ENCODE results near the gene SLC35D1.
A peak's percentile ranks its signal among the peaks of the same experiment; 100 is the strongest.
"Not testable (repeated sequence)": the region's sequence is repeated elsewhere in the genome, so short reads cannot be mapped to it uniquely, and the experiment has no call there.

SLC35D1 gene

DNA sequence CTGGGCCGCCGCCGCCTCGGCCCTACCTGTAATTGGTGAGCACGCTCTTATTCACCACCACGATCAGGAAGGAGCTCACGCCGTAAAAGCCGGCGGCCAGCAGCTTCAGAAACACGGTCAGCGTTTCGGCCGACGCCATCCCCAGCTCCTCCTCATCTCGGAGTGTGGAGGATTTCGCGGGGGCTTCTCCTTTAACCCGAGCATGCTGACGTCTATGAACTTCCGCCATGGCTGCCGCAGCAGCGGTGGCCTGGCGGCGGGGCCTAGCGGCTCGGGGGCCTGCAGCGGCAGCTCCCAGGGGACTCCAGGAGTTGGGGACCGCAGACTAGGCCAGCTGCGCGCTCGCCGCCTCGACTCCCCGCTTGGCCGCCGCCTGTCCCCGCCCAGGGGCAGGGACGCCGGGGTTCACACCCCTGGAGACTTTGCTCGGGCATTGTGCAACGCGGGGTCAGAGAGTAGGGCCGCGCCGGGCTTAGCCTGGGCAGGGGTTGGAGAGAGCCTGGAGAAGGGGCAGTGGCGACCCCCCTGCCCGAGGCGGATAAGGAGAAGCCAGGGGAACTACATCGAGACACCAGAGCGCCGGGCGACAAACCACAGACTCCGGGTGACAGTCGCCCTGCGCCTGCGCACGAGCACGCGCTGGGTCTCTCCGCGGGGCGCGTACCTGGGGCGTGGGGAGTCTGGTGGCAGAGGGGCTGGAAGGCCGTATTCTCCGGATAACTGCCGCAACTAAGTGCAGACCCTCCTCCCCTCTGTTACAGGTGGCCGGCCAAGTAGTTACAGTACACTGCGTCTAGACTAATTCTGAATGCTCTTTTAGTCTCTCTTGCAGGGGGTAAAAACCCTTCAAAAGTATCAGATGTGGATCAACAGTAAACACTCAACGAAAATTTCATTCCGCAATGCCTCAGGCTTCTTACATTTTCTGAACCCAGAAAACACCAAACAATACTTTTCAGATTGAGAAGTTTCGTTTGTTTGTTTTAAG, at the start of gene SLC35D1:
Gene SLC35D1, minus strand, starts transcription at position 364 of the 988 bp plus-strand sequence. Its CDS starts 135 bp downstream, at position 229.
- no peak for FAIRE-seq

DNA sequence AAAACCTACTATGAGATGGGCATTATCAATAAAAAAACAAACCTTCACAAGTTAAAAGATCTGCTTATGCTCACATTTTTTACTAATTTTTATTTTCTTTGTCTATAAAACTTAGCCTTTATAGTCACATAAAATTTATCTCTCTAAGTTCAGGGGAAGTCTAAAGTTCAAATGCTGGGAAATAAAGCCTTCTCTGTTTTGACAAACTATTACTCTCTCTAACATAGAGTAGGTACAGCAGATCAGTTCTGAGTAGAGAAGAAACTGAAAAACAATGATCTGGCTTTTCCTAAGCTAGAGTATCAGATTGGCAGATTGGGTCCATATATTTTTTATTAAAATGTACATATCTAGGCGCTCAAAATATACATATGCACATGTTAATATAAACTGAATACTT, 49.6 kb upstream of the SLC35D1 start:
- FAIRE-seq, result no peak

DNA sequence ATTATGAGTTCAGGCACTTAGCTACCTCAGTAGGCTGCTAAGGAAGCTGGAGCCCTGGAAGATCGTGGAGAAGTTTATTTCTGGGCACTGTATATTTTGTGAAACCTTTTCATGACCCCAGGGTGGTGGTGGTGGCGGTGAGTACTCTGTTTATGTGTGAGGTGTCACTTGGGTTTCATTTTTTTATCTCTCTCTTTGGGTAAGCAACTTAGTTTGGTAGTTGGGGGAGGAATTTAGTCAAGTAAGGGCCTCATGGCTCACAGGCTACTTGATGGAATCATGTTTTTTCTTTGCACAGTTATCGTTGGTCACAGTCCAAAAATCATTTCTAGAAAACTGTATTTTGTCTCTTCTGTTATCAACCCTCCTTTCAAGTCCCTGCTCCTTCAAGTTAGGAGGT, 46.9 kb upstream of the SLC35D1 start:
- no peak for FAIRE-seq

DNA sequence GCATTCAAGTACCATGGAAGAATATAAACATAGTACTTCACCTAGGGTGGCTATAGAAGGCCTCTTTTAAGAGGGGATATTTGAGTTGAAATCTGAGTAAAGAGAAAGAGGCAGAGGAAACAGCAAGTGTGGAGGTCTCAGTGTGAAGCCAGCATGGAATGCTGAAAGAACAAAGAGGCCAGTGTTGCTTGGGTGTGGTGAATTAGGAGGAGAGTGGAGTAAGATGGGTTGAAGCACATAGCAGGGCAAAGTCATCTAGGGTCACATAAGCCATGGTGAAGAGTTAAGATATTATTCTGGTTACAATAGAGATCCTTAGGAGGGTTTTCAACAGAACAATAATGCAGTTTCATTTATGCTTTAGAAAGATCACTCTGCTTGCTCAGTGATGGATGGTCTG, 43.4 kb upstream of the SLC35D1 start:
- FAIRE-seq, result no peak

DNA sequence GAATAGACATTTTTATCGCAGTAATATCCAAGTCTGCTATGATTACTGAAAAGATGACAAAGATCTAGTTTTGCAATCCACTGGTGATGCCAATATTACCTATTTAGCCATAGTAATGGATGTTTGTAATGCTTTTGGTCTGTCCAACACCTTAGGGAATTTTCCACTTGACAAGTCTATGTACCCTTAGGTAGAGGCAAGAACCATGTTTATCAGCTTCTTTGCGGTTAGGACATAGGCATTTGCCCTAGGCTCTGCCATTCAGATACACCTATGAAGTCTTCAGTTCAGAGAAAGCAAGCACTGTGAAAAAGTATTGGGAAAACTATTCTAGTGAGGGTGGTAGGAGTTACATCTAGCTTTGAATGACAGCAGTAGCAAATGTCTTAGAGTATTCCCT, 40.2 kb upstream of the SLC35D1 start:
- no peak for FAIRE-seq

DNA sequence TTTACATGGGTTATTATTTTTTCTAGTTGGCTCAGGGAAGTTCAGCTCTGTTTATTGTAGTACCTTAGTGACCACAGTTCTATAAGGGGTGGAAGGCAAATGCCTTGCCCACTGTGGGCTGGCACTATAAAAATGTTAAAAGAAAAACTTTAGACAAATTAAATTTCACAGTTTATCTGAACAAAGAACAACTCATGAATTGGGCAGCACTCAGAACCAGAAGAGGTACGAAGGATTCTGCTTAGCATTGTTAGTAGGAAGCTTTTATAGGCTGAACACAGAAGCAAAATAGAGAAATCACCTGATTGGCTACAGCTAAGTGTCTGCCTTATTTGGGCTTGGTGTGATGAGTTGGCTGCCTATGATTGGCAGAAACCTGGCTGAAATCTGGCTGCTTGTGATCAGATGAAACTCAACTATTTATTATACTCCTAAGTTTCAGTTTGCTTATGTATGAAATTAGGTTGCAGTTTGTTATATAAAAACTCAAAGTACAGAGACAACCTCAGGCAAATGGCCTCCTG, 35.8 kb upstream of the SLC35D1 start:
- no peak for FAIRE-seq

DNA sequence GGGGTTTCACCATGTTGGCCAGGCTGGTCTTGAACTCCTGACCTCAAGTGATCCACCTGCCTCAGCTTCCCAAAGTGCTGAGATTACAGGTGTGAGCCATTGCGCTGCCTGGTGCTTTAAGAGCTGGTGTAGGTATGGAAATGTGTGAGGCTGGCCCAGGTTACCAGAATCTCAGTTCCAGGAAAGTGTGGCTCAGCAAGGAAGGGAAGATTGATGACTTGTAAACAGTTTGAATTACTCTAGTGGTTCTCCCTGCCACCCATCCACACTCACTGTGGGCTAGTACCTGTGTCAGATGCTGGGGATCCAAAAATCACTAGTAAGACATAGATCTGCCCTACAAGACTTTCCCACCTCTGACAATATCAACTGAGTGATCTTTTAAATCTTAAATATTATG, 34.5 kb upstream of the SLC35D1 start:
- FAIRE-seq, result no peak

DNA sequence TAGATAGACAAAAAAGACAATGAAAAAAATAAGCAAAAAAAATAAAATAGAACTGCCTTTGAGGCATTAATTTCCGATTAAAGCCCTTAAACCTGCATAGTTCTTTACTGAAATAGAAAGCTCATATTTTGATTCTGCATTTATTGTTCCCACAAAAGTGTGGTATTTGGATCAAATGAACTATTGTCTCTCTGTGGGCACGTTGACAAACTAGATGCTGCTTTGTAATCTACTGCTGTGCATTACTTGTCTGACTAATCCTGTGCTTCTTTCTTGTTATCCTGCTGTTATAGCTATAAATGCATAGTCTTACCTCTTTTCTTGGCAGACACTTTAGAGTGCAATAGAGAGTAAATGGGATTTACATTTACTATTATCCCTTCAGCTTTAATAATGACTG, 31.4 kb upstream of the SLC35D1 start:
- FAIRE-seq, result no peak

DNA sequence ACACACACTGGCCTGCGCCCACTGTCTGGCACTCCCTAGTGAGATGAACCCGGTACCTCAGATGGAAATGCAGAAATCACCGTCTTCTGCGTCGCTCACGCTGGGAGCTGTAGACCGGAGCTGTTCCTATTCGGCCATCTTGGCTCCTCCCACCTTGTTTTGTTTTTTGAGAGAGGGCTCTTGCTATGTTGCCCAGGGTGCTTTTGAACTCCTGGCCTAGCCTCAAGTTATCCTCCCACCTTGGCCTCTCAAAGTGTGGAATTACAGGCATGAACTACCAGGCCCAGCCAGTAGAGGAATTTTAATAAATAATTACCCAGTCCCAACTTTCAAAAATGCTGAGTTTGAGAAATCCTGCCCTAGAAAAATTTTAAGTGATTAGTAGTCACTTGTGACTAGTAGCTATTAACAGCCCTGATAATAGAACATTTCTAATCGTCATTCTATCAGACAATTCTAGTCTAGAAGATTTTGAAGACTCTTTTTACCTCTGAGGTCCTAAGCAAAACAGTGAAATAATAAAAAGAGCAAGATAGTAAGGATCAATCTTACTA, 30.9 kb upstream of the SLC35D1 start:
- no peak for FAIRE-seq

DNA sequence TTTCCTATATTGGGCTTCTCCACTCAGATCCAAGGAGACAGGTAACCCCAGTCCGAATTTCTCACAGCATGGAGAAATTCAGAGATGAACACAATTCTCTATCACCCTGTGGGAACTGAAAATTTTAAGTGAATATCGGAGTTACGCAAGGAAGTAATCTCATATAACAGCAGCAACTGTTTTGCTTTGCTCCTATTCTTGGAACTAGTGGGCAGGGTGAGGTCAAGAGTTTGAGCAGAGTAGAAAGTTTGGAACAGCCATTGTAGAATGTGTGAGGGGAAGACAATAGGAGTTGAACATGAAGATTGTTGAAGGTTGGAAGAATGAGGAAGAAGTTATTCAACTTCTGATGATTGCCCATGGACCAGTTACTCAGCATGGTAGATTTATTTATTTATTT, 24.3 kb upstream of the SLC35D1 start:
- FAIRE-seq, result no peak

DNA sequence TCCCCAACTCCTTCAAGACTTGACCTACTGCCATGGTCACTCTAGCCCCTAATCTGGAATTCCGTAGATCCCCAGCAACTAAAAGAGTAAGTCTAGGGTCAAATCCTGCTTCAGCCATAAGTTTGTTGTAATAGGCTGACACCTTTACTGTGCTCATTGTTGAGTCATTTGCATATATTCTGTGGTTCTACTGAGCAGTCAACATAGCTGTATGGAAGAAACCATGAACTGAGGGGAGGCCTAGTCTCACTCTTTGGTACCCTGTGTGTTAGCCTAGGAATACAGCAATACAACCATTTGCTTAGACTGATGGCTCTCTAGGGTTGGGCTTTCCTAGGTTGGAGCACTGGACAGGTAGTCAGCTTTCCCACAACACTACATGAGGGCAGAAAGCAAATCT, 23.6 kb upstream of the SLC35D1 start:
- FAIRE-seq, result no peak

DNA sequence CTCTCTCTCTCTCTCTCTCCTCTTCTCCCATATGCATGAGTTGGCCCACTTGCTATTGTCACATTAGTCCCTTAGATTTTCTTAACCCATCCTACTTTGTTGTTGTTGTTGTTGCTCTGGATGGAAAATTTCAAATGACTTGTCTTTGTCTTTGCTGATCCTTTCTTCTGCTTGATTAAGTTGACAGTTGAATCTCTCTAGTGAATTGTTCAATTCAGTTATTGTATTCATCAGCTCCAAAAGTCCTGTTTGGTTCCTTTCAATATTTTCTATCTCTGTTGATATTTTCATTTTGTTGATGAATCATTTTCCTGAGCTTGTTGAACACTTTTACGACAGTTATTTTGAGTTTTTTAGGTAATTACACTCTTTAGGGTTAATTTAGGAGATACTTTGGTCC, 18.8 kb upstream of the SLC35D1 start:
- no peak for FAIRE-seq

DNA sequence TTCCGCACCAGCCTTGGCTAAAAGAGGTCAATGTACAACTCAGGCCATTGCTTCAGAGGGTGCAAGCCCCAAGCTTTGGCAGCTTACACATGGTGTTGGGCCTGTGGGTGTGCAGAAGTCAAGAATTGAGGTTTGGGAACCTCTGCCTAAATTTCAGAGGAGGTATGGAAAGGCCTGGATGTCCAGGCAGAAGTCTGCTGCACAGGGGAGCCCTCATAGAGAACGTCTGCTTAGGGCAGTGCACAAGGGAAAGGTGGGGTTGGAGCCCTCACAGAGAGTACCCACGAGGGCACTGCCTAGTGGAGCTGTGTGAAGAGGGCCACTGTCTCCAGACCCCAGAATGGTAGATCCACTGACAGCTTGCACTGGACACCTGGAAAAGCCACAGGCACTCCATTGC, 13.7 kb upstream of the SLC35D1 start:
- not testable (repeated sequence) for FAIRE-seq

DNA sequence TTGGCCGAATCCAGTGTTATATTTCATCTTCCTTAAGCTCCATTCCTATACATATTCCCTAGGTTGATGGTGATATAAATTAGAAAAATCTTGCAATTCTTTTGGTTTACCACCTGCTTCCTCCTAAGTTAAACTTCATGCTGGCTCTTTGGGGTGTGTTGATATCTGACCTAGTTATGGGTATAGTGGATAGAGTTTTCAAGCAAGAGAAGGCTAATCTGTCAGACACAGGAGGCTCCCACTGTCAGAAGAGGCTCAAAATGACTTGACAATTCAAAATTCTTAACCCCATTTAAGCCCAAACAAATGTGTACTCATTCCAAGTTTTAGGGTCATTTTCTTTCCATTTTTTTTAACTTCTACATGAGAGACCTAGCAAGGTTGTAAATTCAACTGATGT, 8.5 kb upstream of the SLC35D1 start:
- no peak for FAIRE-seq

DNA sequence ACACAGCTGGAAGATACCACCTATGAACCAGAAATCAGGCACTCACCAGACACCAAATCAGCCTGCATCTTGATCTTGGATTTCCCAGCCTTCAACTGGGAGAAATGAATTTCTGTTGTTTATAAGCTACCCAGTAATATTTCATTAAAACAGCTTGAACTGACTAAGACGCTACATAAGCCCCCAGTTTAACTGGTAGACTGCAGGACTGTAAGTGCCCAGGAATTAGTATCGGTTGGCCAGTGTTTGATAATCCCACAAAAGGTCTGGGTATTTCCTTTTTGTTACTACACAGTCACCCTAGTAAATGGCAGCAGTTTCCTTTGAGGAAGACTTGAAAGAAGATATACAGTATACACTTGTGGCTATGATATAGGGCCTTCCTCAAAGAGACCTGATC, 7.3 kb upstream of the SLC35D1 start:
- no peak for FAIRE-seq

DNA sequence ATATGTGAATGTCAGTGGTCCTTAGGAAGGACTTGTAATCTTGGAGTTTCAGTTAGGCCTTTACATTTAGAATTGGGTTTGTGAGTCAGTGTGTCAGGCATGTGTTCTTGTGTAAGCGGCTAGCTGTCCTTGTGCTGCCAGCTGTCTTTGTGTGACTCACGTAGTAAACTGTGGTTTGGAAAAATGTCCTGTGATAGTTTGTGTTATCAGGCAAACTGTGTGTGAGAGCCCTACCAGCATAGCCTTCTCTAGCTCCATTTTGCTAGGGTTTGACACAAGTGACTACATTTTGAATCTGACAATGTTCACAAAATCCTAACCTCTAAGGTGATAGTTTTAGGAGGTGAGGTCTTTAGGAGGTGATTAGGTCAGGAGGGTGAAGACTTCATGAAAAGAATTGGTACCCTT, 6.9 kb upstream of the SLC35D1 start:
- no peak for FAIRE-seq

DNA sequence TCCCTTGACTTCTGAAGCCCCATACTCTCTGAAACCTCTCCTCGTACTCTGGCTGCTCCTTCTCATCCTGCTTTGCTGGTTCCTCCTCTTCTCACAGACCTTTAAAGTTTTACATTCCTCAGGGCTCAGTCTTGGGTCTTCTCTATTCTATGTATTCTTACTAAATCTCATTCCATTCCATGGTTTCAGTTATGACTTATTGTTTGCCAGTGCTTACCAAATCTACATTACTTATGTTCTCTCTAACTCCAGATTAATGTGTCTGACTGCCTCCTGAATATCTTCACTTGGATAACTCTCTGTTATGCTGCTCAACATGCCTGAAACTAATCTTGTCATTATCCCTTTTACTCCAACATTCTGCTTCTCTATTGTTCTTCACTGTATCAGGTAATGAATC, 5.4 kb upstream of the SLC35D1 start:
- FAIRE-seq, result no peak

DNA sequence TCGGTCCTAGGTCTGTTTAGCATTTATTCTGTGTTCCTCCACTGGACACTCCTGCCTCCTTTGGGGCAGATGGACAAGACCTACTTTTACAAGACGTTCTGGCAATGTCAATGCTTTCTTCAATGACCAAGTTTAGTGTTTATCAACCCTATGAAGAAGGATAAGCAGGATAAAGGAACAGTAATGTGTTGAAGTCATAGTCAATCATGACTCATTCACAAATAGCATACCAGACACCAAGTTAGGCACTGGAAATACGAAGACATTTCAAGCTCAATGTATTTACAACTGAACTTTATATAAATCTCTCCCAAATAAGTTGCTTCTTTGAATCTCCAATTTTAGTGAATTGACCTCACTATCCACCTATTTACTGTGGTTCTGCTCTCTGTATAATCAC, 4.8 kb upstream of the SLC35D1 start:
- FAIRE-seq, result no peak

DNA sequence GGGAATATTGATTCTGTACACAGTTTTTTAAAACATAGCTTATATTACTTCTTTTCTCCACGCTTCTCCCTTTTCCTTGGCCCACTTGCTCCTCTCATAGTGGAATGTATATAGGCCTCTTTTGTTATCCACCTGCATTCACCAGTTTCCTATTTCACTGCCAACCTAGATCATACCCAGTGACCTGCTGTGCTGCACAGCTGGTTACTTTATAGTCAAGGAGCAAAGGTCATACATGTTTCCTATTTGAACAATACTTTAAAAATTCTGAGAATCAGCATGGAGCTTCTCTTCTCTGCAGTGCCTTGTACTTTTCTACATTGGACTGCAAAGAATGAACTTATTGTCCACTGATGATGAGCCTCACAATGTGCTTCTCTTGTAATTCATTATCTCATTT, 4.3 kb upstream of the SLC35D1 start:
- FAIRE-seq, result no peak

DNA sequence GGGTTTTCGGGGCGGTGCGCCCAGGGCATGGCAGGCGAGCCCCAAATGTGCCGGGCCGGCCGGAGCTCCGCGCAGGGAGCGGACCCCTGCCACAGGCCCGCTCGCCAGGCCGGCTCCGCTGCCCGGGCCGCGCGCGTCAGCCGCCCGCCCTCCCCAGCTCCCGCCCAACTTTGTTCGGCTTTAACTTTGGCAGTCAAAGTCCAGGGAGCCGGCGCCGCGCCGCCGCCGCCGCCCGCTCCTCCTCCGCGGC, 488 bp downstream of the SLC35D1 start:
- no peak for FAIRE-seq

DNA sequence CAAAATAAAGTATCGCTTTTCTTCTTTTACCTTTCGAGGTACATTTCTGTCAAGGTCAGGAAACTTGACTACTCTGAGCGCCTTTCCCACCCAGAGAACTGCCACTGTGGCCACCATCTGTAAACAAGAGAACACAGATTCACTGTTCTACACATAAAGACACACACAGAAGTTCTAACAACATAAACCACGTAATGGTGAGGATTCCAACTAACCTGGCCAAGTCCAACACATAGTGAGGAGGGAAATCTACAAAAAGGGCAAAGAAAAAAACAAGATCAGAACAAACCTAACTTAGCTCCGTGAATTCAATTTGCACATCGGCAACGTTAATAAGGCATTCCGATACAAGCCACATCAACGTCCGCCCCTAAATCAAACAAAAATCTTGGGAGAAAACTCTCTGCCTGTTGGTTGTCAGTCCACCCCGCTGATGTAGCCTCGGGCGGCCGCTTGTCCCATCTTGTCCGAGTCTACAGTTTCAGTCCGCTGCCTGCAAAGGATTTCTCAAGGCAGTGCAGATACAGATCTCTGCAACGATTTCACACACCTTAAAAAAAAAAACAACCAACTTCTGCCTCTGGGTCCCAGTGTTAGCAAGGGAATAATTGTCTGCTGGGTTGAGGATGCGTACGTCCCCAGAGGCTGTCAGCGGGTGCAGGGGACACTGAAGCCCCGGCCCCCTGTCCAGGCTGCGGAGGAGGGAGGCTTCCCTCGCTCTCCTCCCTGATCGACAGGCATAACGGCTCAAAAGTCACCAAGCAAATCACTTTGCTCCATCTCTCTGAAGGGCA, 1.0 kb downstream of the SLC35D1 start:
- FAIRE-seq, result no peak

DNA sequence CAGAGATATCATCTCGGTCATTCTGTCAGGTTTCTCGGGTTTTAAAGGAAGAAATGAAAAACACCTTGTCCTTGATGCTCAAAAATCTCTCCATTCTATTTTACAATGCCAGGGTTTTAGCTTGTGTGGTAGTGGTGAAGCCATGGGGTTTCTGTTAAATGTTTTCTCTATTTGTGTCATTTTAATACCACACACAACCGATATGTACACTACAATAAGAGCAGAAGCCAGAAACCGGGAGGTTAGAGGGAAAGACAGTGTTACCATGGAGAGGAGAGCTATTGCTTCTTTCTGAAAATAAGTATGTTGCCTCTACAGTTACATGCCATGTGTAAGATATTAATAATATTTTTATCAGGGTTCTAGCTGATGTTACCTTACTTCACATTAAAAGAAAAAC, 2.8 kb downstream of the SLC35D1 start:
- FAIRE-seq, result peak; percentile 21

DNA sequence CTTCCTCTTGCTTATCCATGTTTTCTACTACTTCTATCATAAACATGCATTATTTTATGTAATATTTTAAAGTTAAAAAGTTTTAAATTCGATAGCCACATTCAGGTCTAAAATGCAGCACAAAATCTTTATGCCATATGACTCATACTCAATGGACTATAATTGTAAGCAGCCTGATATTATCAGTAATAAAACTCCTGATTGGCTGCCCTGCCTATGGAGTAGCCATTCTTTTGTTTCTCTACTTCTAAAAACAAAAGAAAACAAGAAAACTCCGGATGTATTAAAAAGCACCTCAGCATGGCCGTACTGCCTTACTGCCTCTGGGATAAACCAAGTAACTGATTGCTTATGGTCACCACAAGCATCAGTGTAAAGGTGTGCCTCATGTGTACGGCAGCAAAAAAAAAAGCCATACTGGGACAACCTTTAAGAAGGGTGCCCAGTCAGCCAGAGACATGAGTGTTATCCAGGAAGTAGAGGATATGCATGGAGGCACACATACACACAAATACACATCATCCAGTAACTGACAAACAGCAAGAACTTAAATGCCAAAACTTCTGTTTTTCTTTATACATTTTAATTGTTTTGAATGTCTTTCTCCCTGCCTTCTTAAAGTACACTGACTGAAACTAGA, 9.2 kb downstream of the SLC35D1 start:
- FAIRE-seq, result no peak

All from islet of Langerhans (tissue), 1 donor.